Erythroblast (primary cell): ENCODE results near the gene BUB3.
"Not testable (repeated sequence)": the region's sequence is repeated elsewhere in the genome, so short reads cannot be mapped to it uniquely, and the experiment has no call there.

Experiments used
- GATA1 ChIP-seq: IDR thresholded peaks from 2 replicates; pipeline ENCODE4 v1.6.1; 2011; ENCODE audit warnings: low read depth, mild to moderate bottlenecking, control low read depth, low read length, moderate library complexity
- POLR2A ChIP-seq: IDR thresholded peaks from 2 replicates; pipeline ENCODE4 v1.6.1; 2011; ENCODE audit warnings: mild to moderate bottlenecking, low read length

DNA sequence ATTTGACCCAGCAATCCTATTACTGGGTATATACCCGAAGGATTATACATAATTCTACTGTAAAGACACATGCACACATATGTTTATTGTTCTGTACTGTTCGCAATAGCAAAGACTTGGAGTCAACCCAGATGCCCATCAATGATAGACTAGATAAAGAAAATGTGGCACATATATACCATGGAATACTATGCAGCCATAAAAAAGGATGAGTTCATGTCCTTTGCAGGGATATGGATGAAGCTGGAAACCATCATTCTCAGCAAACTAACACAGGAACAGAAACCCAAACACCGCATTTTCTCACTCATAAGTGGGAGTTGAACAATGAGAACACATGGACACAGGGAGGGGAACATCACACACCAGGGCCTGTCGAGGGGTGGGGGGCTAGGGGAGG, 24.2 kb downstream of the BUB3 start:
- TF ChIP-seq POLR2A, GATA1: not testable (repeated sequence)
